HG03045 (cell line): ENCODE measurements around the gene MRPL46.
"Not testable (repeated sequence)": the region's sequence is repeated elsewhere in the genome, so short reads cannot be mapped to it uniquely, and the experiment has no call there.

Source experiments
- ATAC-seq: cut with Tn5 transposase; IDR thresholded peaks from one replicate; pipeline ENCODE4 v1.9.1; 2021; ENCODE audit warnings: mild to moderate bottlenecking, moderate library complexity; ENCODE audit not compliant: unreplicated experiment

The MRPL46 gene

GRCh38 chr15:88479169-88479568 lies 12.0 kb upstream of the MRPL46 start:
- no peak for ATAC-seq

- no peak for ATAC-seq
Measured at GRCh38 chr15:88477904-88478303, 10.7 kb upstream of the MRPL46 start.

- no peak for ATAC-seq
Measured at GRCh38 chr15:88477126-88477525, 9.9 kb upstream of the MRPL46 start.

- ATAC-seq = no peak
Measured at GRCh38 chr15:88476635-88477060, 9.5 kb upstream of the MRPL46 start.

- not testable (repeated sequence) for ATAC-seq
Measured at GRCh38 chr15:88473661-88474293, 6.6 kb upstream of the MRPL46 start.

- ATAC-seq = no peak
Measured at GRCh38 chr15:88472225-88472624, 5.0 kb upstream of the MRPL46 start.

GRCh38 chr15:88470625-88471372 lies 3.6 kb upstream of the MRPL46 start:
- ATAC-seq = no peak

- no peak for ATAC-seq
Measured at GRCh38 chr15:88469321-88469720, 2.1 kb upstream of the MRPL46 start.

- not testable (repeated sequence) for ATAC-seq
Measured at GRCh38 chr15:88468721-88469120, 1.5 kb upstream of the MRPL46 start.

GRCh38 chr15:88467935-88468528 lies 844 bp upstream of the MRPL46 start:
- no peak for ATAC-seq

GRCh38 chr15:88465633-88466224 lies 1.5 kb downstream of the MRPL46 start:
- ATAC-seq = no peak

- no peak for ATAC-seq
Measured at GRCh38 chr15:88463870-88464532, 3.2 kb downstream of the MRPL46 start.

- ATAC-seq = no peak
Measured at GRCh38 chr15:88456733-88457132, 10.5 kb downstream of the MRPL46 start.

- ATAC-seq = peak; percentile 71
Measured at GRCh38 chr15:88454867-88455810, 12.0 kb downstream of the MRPL46 start.

- ATAC-seq = no peak
Measured at GRCh38 chr15:88454236-88454635, 13.0 kb downstream of the MRPL46 start.

GRCh38 chr15:88453651-88454050 lies 13.5 kb downstream of the MRPL46 start:
- no peak for ATAC-seq

- no peak for ATAC-seq
Measured at GRCh38 chr15:88450125-88450798, 16.9 kb downstream of the MRPL46 start.

GRCh38 chr15:88449581-88449980 lies 17.6 kb downstream of the MRPL46 start:
- ATAC-seq = no peak

GRCh38 chr15:88448991-88449461 lies 18.2 kb downstream of the MRPL46 start:
- no peak for ATAC-seq
